ENCODE data around the gene KRT7. TPM values are rescaled to one million over a fixed set of nuclear protein-coding genes. Genes with fewer than 3 reads are reported as not detected.

The KRT7 gene
- total and polyA plus RNA-seq, 9 of the 15 experiments (the other 6 are each of a cell fraction or from before 2014, with no cell fraction given): 1.4 TPM; not detected in 8

GRCh38 chr12:52275686-52276085 lies 42.6 kb downstream of the KRT7 start:
- in situ Hi-C loops (cut with MboI) (no loop called here), intact Hi-C loops (cut with micrococcal nuclease) (no loop called here)
- no peak overlapping the region for H2AFZ ChIP-seq (ENCODE audit: low read depth, low read length)
- FAIRE-seq (no peak), DNase-seq (ENCODE audit: extremely low read depth in 1 of 4, low spot score in 3 of 4) (no peak), ATAC-seq (no peak)
- H3K36me3 ChIP-seq (ENCODE audit: control insufficient read depth, insufficient read depth, low read length): no peaks in the 10 kb centered on the region
- H3K9me1 ChIP-seq (ENCODE audit: control insufficient read depth, insufficient read depth, low read length): no peaks in the 10 kb centered on the region
- 0% methylated on average over 3 of the region's 3 CpGs for WGBS (ENCODE audit: insufficient coverage, low coverage, missing lambda C conversion rate)
- no peaks in the 10 kb centered on the region for H3K9me3 ChIP-seq (replicated peaks; ENCODE audit: control insufficient read depth, insufficient read depth, low read depth, low read length)
- POLR2A ChIA-PET: interaction anchor here (0.6 kb wide), 1 partner anchor 36 kb away, joined by 3 read pairs; no protein-coding TSS in a partner anchor
- no peaks in the 10 kb centered on the region for H3K79me2 ChIP-seq (ENCODE audit: control insufficient read depth, insufficient read depth, low read length)
- TF ChIP-seq SRSF9 (IDR thresholded peaks at IDR 0.05; ENCODE audit: borderline replicate concordance, low read depth, low read length) (no peak), ZNF507 (tag; conservative IDR thresholded peaks at IDR 0.05) (no peak), ZNF217 (CRISPR knock-in tag; IDR thresholded peaks at IDR 0.05) (no peak), ARHGAP35 (IDR thresholded peaks at IDR 0.05; ENCODE audit: partially characterized antibody) (no peak), HDAC2 (IDR thresholded peaks at IDR 0.05) (no peak), PKNOX1 (IDR thresholded peaks at IDR 0.05) (no peak), POLR2A (conservative IDR thresholded peaks at IDR 0.05) (no peak), ARNT (IDR thresholded peaks at IDR 0.05) (no peak), ZNF311 (CRISPR knock-in tag; IDR thresholded peaks at IDR 0.05) (no peak), MXD1 (CRISPR knock-in tag; IDR thresholded peaks at IDR 0.05; ENCODE audit: borderline replicate concordance, poor library complexity, severe bottlenecking) (no peak), ZNF589 (CRISPR knock-in tag; IDR thresholded peaks at IDR 0.05; ENCODE audit: low read depth) (no peak), CBX1 (IDR thresholded peaks at IDR 0.05; ENCODE audit: low read depth) (no peak), GTF2F1 (IDR thresholded peaks at IDR 0.05; ENCODE audit: low read depth, low read length) (no peak), BRD4 (IDR thresholded peaks at IDR 0.05) (no peak), ZFP1 (CRISPR knock-in tag; IDR thresholded peaks at IDR 0.05) (no peak), FIP1L1 (IDR thresholded peaks at IDR 0.05; ENCODE audit: low read depth, low read length, poor library complexity, severe bottlenecking) (no peak)
- TF ChIP-seq, protein P1, sequence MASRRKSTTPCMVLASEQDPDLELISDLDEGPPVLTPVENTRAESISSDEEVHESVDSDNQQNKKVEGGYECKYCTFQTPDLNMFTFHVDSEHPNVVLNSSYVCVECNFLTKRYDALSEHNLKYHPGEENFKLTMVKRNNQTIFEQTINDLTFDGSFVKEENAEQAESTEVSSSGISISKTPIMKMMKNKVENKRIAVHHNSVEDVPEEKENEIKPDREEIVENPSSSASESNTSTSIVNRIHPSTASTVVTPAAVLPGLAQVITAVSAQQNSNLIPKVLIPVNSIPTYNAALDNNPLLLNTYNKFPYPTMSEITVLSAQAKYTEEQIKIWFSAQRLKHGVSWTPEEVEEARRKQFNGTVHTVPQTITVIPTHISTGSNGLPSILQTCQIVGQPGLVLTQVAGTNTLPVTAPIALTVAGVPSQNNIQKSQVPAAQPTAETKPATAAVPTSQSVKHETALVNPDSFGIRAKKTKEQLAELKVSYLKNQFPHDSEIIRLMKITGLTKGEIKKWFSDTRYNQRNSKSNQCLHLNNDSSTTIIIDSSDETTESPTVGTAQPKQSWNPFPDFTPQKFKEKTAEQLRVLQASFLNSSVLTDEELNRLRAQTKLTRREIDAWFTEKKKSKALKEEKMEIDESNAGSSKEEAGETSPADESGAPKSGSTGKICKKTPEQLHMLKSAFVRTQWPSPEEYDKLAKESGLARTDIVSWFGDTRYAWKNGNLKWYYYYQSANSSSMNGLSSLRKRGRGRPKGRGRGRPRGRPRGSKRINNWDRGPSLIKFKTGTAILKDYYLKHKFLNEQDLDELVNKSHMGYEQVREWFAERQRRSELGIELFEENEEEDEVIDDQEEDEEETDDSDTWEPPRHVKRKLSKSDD (conservative IDR thresholded peaks at IDR 0.05; ENCODE audit: low read length): no peak
- no TSS peak for BruUV-seq (replicated peaks)
- no peak overlapping the region for H3K4me2 ChIP-seq (ENCODE audit: insufficient read depth, low read length)
- H3K27ac ChIP-seq (ENCODE audit: extremely low read depth, low read depth, low read length): no peak overlapping the region
- peaks cover 0 to 22% of the 10 kb centered on the region in 2 experiments; a peak in 2 of 5 replicates for H3K27me3 ChIP-seq (ENCODE audit: control insufficient read depth in 2 of 2, insufficient read depth in 2 of 2, low read length in 2 of 2)
- CTCF ChIA-PET (ENCODE audit: low intra/inter-chr PET ratio): no interaction called here
- no peaks in the 10 kb centered on the region; the same call in 1 of the 2 replicates for H4K20me1 ChIP-seq (replicated peaks; ENCODE audit: control insufficient read depth, insufficient read depth, low read length)
- peaks cover 6 to 15% of the 10 kb centered on the region in 2 experiments; a peak in 4 of 5 replicates for H3K4me1 ChIP-seq (replicated peaks in 1 of 2; ENCODE audit: control insufficient read depth in 2 of 2, insufficient read depth in 2 of 2, low read length in 2 of 2)
- H3K9ac ChIP-seq (ENCODE audit: insufficient read depth in 1 of 2, low read depth in 2 of 2, low read length in 2 of 2): no peak overlapping the region
- no peak overlapping the region for H3K4me3 ChIP-seq

All from K562 (cell line).